Suppressor macrophage treated with lipopolysaccharide for 4 hours (primary cell): ENCODE results near the gene HOXD8.

Source experiments
- DNase-seq: peaks from one replicate; pipeline ENCODE4 v3.0.0-alpha.2; 2020

HOXD8 gene

GRCh38 chr2:176147800-176148496, 18.4 kb downstream of the HOXD8 start:
- DNase-seq, result no peak

GRCh38 chr2:176148751-176149421, 19.4 kb downstream of the HOXD8 start:
- DNase-seq, result no peak

- no peak for DNase-seq
Measured at GRCh38 chr2:176149481-176149938, 20.0 kb downstream of the HOXD8 start.

GRCh38 chr2:176149939-176150583, 20.6 kb downstream of the HOXD8 start:
- DNase-seq, result no peak

- DNase-seq, result no peak
Measured at GRCh38 chr2:176150584-176151441, 21.3 kb downstream of the HOXD8 start.

- DNase-seq, result no peak
Measured at GRCh38 chr2:176151442-176152287, 22.2 kb downstream of the HOXD8 start, which contains the start of gene HOXD4. TSS of gene HOXD4 (plus strand) at chr2:176151550. CDS start at chr2:176151634, 84 bp downstream.

GRCh38 chr2:176152350-176153181, 23.1 kb downstream of the HOXD8 start:
- no peak for DNase-seq

- no peak for DNase-seq
Measured at GRCh38 chr2:176154576-176155252, 25.2 kb downstream of the HOXD8 start.

- no peak for DNase-seq
Measured at GRCh38 chr2:176155356-176156044, 26.0 kb downstream of the HOXD8 start.

- no peak for DNase-seq
Measured at GRCh38 chr2:176156301-176156806, 26.8 kb downstream of the HOXD8 start.

GRCh38 chr2:176156807-176157498, 27.4 kb downstream of the HOXD8 start, which contains the start of gene HOXD3:
TSS of gene HOXD3 (plus strand) at chr2:176157307. CDS start at chr2:176169115, 11,808 bp downstream.
- DNase-seq, result no peak

GRCh38 chr2:176157499-176158185, 28.1 kb downstream of the HOXD8 start:
- no peak for DNase-seq

- DNase-seq, result no peak
Measured at GRCh38 chr2:176158186-176158591, 28.7 kb downstream of the HOXD8 start.

- no peak for DNase-seq
Measured at GRCh38 chr2:176158855-176159662, 29.6 kb downstream of the HOXD8 start.

- no peak for DNase-seq
Measured at GRCh38 chr2:176159663-176160250, 30.3 kb downstream of the HOXD8 start.

- DNase-seq, result no peak
Measured at GRCh38 chr2:176160251-176160985, 30.9 kb downstream of the HOXD8 start.
